ENCODE data around the gene SLC6A6.

GRCh38 chr3:14468621-14468981, 66.2 kb downstream of the SLC6A6 start:
- TF ChIP-seq CTCF (IDR thresholded peaks at IDR 0.05) (no peak), POLR2A (IDR thresholded peaks at IDR 0.05) (no peak)
